Adrenal gland (tissue), 12 donors: ENCODE data around the gene WNT5A. TPM values are rescaled to one million over a fixed set of nuclear protein-coding genes. Genes with fewer than 3 reads are reported as not detected.

Source experiments
- DNase-seq, 7 donors: peaks; one replicate each; pipeline ENCODE4 v3.0.0-alpha.2; 2019 to 2020
- H3K27ac ChIP-seq, 5 donors: fragments of 200-600 bp; sonication (generic) in 4 of 5; 1 replicate in 3 of 5; 2 replicates in 2 of 5; pipeline versions ENCODE4 v1.5.1 to v1.8.0; 2016 to 2020; ENCODE audit warnings: mild to moderate bottlenecking in 1 of 5
- H3K27me3 ChIP-seq: fragments of 200-600 bp; 2 replicates; pipeline ENCODE4 v1.8.0; 2021
- H3K36me3 ChIP-seq, 2 donors: fragments of 200-600 bp; replicated peaks in 1 of 2; 1 replicate in 1 of 2; 2 replicates in 1 of 2; pipeline versions ENCODE4 v1.5.1 to v1.8.0; 2018 to 2022
- H3K4me1 ChIP-seq, 2 donors: fragments of 200-600 bp; replicated peaks in 1 of 2; 1 replicate in 1 of 2; 2 replicates in 1 of 2; pipeline versions ENCODE4 v1.5.1 to v1.8.0; 2018 to 2021
- H3K4me3 ChIP-seq, 4 donors: fragments of 200-600 bp; sonication (generic) in 3 of 4; one replicate each; pipeline ENCODE4 v1.5.1; 2016 to 2018
- H3K9me3 ChIP-seq, 3 donors: fragments of 200-600 bp; sonication (generic) in 1 of 3; replicated peaks in 1 of 3; 1 replicate in 2 of 3; 2 replicates in 1 of 3; pipeline versions ENCODE4 v1.5.1 to v1.8.0; 2016 to 2021
- CTCF ChIP-seq, 6 experiments: fragments of 450-650 bp in 4 of 6; fragments of 200-600 bp in 2 of 6; sonication (generic) in 1 of 6; IDR thresholded peaks; 1 replicate in 5 of 6; 2 replicates in 1 of 6; pipeline versions ENCODE4 v1.5.1 to v1.8.0; 2016 to 2021; ENCODE audit warnings: antibody characterized with exemption in 6 of 6, mild to moderate bottlenecking in 2 of 6, moderate library complexity in 1 of 6
- POLR2A ChIP-seq, 2 donors: fragments of 450-650 bp; IDR thresholded peaks; one replicate each; pipeline ENCODE4 v1.6.1; 2017; ENCODE audit warnings: antibody characterized with exemption in 2 of 2, mild to moderate bottlenecking in 2 of 2, moderate library complexity in 1 of 2
- WGBS, 4 donors: extraction: QIAGEN DNeasy Blood & Tissue Kit in 2 of 4; methylation state at CpG; one replicate each; pipeline versions ENCODE4 v1.1.5 to v1.1.7; 2013 to 2017; 5-methylcytosine and 5-hydroxymethylcytosine counted together
- intact Hi-C, 2 donors: fragments of 100-400 bp; cut with DNase I; formaldehyde crosslinking; loops; one replicate each; pipeline versions ENCODE4 v1.14.1 to v1.15.0; 2022 to 2023
- polyA plus RNA-seq, 3 donors: library from polyadenylated mRNA; stranded (reverse); fragments of 200-250 nt in 2 of 3; fragments of 350-450 nt in 1 of 3; fragmentation: Illumina TruSeq in 1 of 3; extraction: RNeasy Lipid Tissue Mini Kit (QIAGEN cat#74804) in 1 of 3; gene quantifications; one replicate each; pipeline ENCODE4 v1.2.3, GENCODE V29; 2013 to 2014
- total RNA-seq, 9 donors: library from RNA; depleted of rRNA in 4 of 9; stranded (reverse); fragments of >200 nt in 4 of 9; fragments of 120-200 nt in 1 of 9; fragmentation: NEBNext Ultra II Directional in 1 of 9; extraction: Animal tissue kit (Norgen Biotek cat#: 25700) in 1 of 9; gene quantifications; one replicate each; pipeline versions ENCODE4 v1.1.0 to v1.2.4, GENCODE V29; 2013 to 2023
- donor health status: healthy with polysubstance abuse.
- donor health status: Bipolar disorder and iron deficiency.
- donor health status: DM: yes; HTN: yes; CAD: no.
- donor health status: DM: no; HTN: no; CAD: no.
- donor health status: DM: no; HTN: no; CAD: no.
- donor health status: DM: yes; HTN: yes; CAD: no.

WNT5A gene
- total and polyA plus RNA-seq, 12 donors = 0.54 to 16.2 (median 2.9) TPM

GRCh38 chr3:55527361-55527760 lies 40.3 kb upstream of the WNT5A start:
- WGBS, 4 donors = 84 to 93% (median 90%) methylated on average over 4 of the region's 4 CpGs
- intact Hi-C loops = no loop called here

GRCh38 chr3:55526332-55527030 lies 39.4 kb upstream of the WNT5A start:
- intact Hi-C loops = no loop called here
- TF ChIP-seq POLR2A (IDR thresholded peaks at IDR 0.05) = no peak
- no peak for TF ChIP-seq CTCF (IDR thresholded peaks at IDR 0.05)
- no peak overlapping the region for H3K4me3 ChIP-seq
- WGBS, 4 donors = 76 to 89% (median 86%) methylated on average over 8 to 10 of the region's 10 CpGs
- no peak overlapping the region for H3K27ac ChIP-seq
- H3K9me3 ChIP-seq = no peaks in the 10 kb centered on the region
- no peak for DNase-seq
- H3K36me3 ChIP-seq = no peaks in the 10 kb centered on the region
- H3K27me3 ChIP-seq = no peaks in the 10 kb centered on the region
- peaks cover 0 to 8% of the 10 kb centered on the region in 2 donors for H3K4me1 ChIP-seq

More at GRCh38 chr3:55527361-55527760, 40.3 kb upstream of the WNT5A start:
- H3K9me3 ChIP-seq = no peaks in the 10 kb centered on the region
- DNase-seq = no peak
- H3K36me3 ChIP-seq = no peaks in the 10 kb centered on the region
- TF ChIP-seq POLR2A (IDR thresholded peaks at IDR 0.05) (no peak), CTCF (IDR thresholded peaks at IDR 0.05) (no peak)
- H3K27me3 ChIP-seq = no peaks in the 10 kb centered on the region
- H3K27ac ChIP-seq = no peak overlapping the region
- H3K4me1 ChIP-seq = peaks cover 0 to 8% of the 10 kb centered on the region in 2 donors
- H3K4me3 ChIP-seq = no peak overlapping the region

GRCh38 chr3:55525436-55525835 lies 38.3 kb upstream of the WNT5A start:
- Histone ChIP-seq H3K27ac (no peak overlapping the region), H3K4me3 (no peak overlapping the region), H3K9me3 (no peaks in the 10 kb centered on the region), H3K27me3 (no peaks in the 10 kb centered on the region), H3K4me1 (peaks cover 0 to 8% of the 10 kb centered on the region in 2 donors), H3K36me3 (no peaks in the 10 kb centered on the region)
- WGBS, 4 donors = 70 to 81% (median 74%) methylated on average over 3 of the region's 3 CpGs
- TF ChIP-seq POLR2A (IDR thresholded peaks at IDR 0.05) (no peak), CTCF (IDR thresholded peaks at IDR 0.05) (no peak)
- intact Hi-C loops = no loop called here
- DNase-seq = no peak

GRCh38 chr3:55524565-55525244 lies 37.6 kb upstream of the WNT5A start:
- Histone ChIP-seq H3K4me3 (no peak overlapping the region), H3K4me1 (peaks cover 0 to 8% of the 10 kb centered on the region in 2 donors), H3K27ac (no peak overlapping the region), H3K9me3 (no peaks in the 10 kb centered on the region), H3K36me3 (no peaks in the 10 kb centered on the region), H3K27me3 (no peaks in the 10 kb centered on the region)
- TF ChIP-seq CTCF (IDR thresholded peaks at IDR 0.05) = no peak
- no peak for TF ChIP-seq POLR2A (IDR thresholded peaks at IDR 0.05)
- intact Hi-C loops = no loop called here
- WGBS, 4 donors = 53 to 64% (median 57%) methylated on average over 4 of the region's 4 CpGs
- no peak for DNase-seq
